Measurements from ENCODE around the gene ACSS3. TPM values are rescaled to one million over a fixed set of nuclear protein-coding genes. Genes with fewer than 3 reads are reported as not detected.

ACSS3 gene
- total and polyA plus RNA-seq, 10 of the 15 experiments (the other 5 are each of a cell fraction or from before 2014, with no cell fraction given), result 0.06 to 0.31 TPM; not detected in 8

- Histone ChIP-seq H3K79me2 (ENCODE audit: control insufficient read depth, insufficient read depth, low read length) (no peaks in the 10 kb centered on the region), H3K4me1 (ENCODE audit: control insufficient read depth, insufficient read depth, low read length) (no peaks in the 10 kb centered on the region), H3K4me2 (ENCODE audit: control insufficient read depth, insufficient read depth) (no peak overlapping the region), H4K20me1 (ENCODE audit: control insufficient read depth, insufficient read depth) (no peaks in the 10 kb centered on the region), H3K36me3 (ENCODE audit: control insufficient read depth in 2 of 2, insufficient read depth in 2 of 2, low read length in 1 of 2) (no peaks in the 10 kb centered on the region), H3K9ac (ENCODE audit: control insufficient read depth, insufficient read depth, low read length) (no peak overlapping the region), H3K27me3 (replicated peaks in 1 of 2; ENCODE audit: control insufficient read depth in 2 of 2, insufficient read depth in 2 of 2, low read length in 1 of 2) (no peaks in the 10 kb centered on the region), H3K9me3 (replicated peaks; ENCODE audit: control insufficient read depth, insufficient read depth, low read length) (no peaks in the 10 kb centered on the region), H3K27ac (ENCODE audit: control insufficient read depth, insufficient read depth) (no peak overlapping the region), H2AFZ (ENCODE audit: control insufficient read depth, low read depth, low read length) (no peak overlapping the region), H3K4me3 (no peak overlapping the region)
- FAIRE-seq, result no peak
- BruUV-seq (replicated peaks), result no TSS peak
- intact Hi-C loops (cut with micrococcal nuclease; ENCODE audit: unreplicated experiment), result no loop called here
- POLR2A ChIA-PET, result no interaction called here
- ATAC-seq, result no peak
- in situ Hi-C loops (cut with MboI), result no loop called here
- no peak for DNase-seq (ENCODE audit: low read depth, low spot score)
- CTCF ChIA-PET, result no interaction called here
- SMC1A ChIA-PET (ENCODE audit: uncharacterized antibody, unreplicated experiment), result no interaction called here
- RAD21 ChIA-PET (ENCODE audit: unreplicated experiment), result no interaction called here
- WGBS (ENCODE audit: insufficient coverage, insufficient replicate concordance, low lambda C conversion rate, missing lambda C conversion rate), result 0% methylated on average over 4 of the region's 4 CpGs
- TF ChIP-seq SKIL (IDR thresholded peaks at IDR 0.05; ENCODE audit: low read depth, poor library complexity, severe bottlenecking) (no peak), MAX (IDR thresholded peaks at IDR 0.05; ENCODE audit: low read depth, low read length) (no peak), ASH2L (IDR thresholded peaks at IDR 0.05; ENCODE audit: borderline replicate concordance, low read depth) (no peak), BRCA1 (IDR thresholded peaks at IDR 0.05; ENCODE audit: low read depth, low read length) (no peak), E2F8 (IDR thresholded peaks at IDR 0.05; ENCODE audit: low read depth, partially characterized antibody) (no peak), MEF2B (IDR thresholded peaks at IDR 0.05; ENCODE audit: partially characterized antibody, poor library complexity, severe bottlenecking) (no peak), LARP7 (IDR thresholded peaks at IDR 0.05) (no peak), ZNF687 (IDR thresholded peaks at IDR 0.05) (no peak), BCL11A (IDR thresholded peaks at IDR 0.05; ENCODE audit: low read depth, low read length) (no peak), POU2F2 (IDR thresholded peaks at IDR 0.05; ENCODE audit: borderline replicate concordance, low read depth, low read length) (no peak), POLR2AphosphoS5 (IDR thresholded peaks at IDR 0.05; ENCODE audit: low read length) (no peak)
These were observed 168.2 kb downstream of the ACSS3 start for GRCh38 chr12:81245907-81246570.
